GM12892 (cell line): Measurements from ENCODE around the gene KCNK1.

Experiments
- POLR2A ChIP-seq: IDR thresholded peaks from 2 replicates; pipeline ENCODE4 v1.6.1; 2011; ENCODE audit warnings: low read depth, low read length, control low read depth
- POLR2AphosphoS5 ChIP-seq: IDR thresholded peaks from 2 replicates; pipeline ENCODE4 v1.6.1; 2011; ENCODE audit warnings: low read depth, low read length, control low read depth
- TAF1 ChIP-seq: IDR thresholded peaks from 2 replicates; pipeline ENCODE4 v1.6.1; 2011; ENCODE audit warnings: low read depth, mild to moderate bottlenecking, control low read depth, low read length, borderline replicate concordance

DNA sequence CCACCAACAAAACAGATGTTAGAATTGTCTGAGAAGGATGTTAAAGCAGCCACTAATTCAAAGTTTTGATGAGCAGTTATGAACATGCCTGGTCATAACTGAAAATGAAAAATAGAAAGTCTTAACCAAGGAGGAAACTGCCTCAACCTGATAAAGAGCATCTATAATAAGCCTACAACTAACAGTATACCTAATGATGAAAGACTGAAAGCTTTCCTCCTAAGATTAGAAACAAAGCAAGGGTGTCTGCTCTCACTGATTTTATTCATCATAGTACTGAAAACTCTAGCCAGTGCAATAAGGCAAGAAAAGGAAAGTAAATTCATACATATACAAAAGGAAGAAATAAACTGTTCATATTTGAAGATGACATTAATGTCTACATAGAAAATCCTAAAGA lies 82.0 kb downstream of the KCNK1 start:
- no peak for TF ChIP-seq POLR2A
- TF ChIP-seq TAF1 = no peak
- TF ChIP-seq POLR2AphosphoS5 = no peak
